Measurements from ENCODE around the gene TREX2.

Gene TREX2

DNA sequence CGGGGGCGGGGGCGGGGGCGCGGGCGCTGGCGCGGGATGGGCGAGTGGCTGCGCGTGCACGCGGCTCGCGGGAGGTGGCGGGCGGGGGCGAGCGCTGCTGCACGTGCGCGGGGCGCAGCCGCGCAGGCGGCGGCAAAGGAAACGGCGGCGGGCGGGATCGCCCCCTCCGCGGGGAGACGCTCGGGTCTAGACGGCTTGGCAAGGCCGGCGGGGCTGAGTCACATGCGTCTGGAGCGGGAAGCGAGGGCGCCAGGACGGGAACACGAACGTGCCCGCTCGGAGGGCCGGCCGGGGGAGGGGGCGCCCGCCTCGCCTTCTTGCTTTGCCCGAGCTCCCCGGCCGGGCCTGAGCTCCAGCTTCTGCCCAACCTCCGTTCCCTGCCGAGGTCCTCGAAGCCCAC, 28.9 kb upstream of the TREX2 start:
- Histone ChIP-seq H3K27me3 (ENCODE audit: insufficient read depth, low read length) (peaks cover 31% of the 10 kb centered on the region), H3K36me3 (ENCODE audit: insufficient read depth, low read depth, low read length) (no peaks in the 10 kb centered on the region), H3K4me3 (ENCODE audit: low read length) (no peak overlapping the region), H3K9ac (ENCODE audit: low read depth, low read length) (no peak overlapping the region), H3K27ac (ENCODE audit: low read length) (no peak overlapping the region), H3K4me1 (ENCODE audit: insufficient read depth, low read length) (no peaks in the 10 kb centered on the region; the same call in 1 of the 2 replicates), H3K9me3 (ENCODE audit: insufficient read depth, low read depth, low read length) (no peaks in the 10 kb centered on the region)

- Histone ChIP-seq H3K9me3 (ENCODE audit: insufficient read depth, low read depth, low read length) (no peaks in the 10 kb centered on the region), H3K9ac (ENCODE audit: low read depth, low read length) (no peak overlapping the region), H3K4me3 (ENCODE audit: low read length) (no peak overlapping the region), H3K27me3 (ENCODE audit: insufficient read depth, low read length) (peaks cover 31% of the 10 kb centered on the region), H3K4me1 (ENCODE audit: insufficient read depth, low read length) (no peaks in the 10 kb centered on the region; the same call in 1 of the 2 replicates), H3K36me3 (ENCODE audit: insufficient read depth, low read depth, low read length) (no peaks in the 10 kb centered on the region), H3K27ac (ENCODE audit: low read length) (no peak overlapping the region)
Measured at GRCh38 chrX:153474266-153474665, 28.4 kb upstream of the TREX2 start.

- peaks cover 31% of the 10 kb centered on the region for H3K27me3 ChIP-seq (ENCODE audit: insufficient read depth, low read length)
- no peak overlapping the region for H3K27ac ChIP-seq (ENCODE audit: low read length)
- no peak overlapping the region for H3K4me3 ChIP-seq (ENCODE audit: low read length)
- H3K9ac ChIP-seq (ENCODE audit: low read depth, low read length): no peak overlapping the region
- no peaks in the 10 kb centered on the region for H3K9me3 ChIP-seq (ENCODE audit: insufficient read depth, low read depth, low read length)
- no peaks in the 10 kb centered on the region for H3K36me3 ChIP-seq (ENCODE audit: insufficient read depth, low read depth, low read length)
- no peaks in the 10 kb centered on the region; the same call in 1 of the 2 replicates for H3K4me1 ChIP-seq (ENCODE audit: insufficient read depth, low read length)
Measured at GRCh38 chrX:153473126-153473525, 27.3 kb upstream of the TREX2 start.

- Histone ChIP-seq H3K4me3 (ENCODE audit: low read length) (no peak overlapping the region), H3K27ac (ENCODE audit: low read length) (no peak overlapping the region), H3K27me3 (ENCODE audit: insufficient read depth, low read length) (peaks cover 31% of the 10 kb centered on the region), H3K4me1 (ENCODE audit: insufficient read depth, low read length) (no peaks in the 10 kb centered on the region; the same call in 1 of the 2 replicates), H3K9ac (ENCODE audit: low read depth, low read length) (no peak overlapping the region), H3K9me3 (ENCODE audit: insufficient read depth, low read depth, low read length) (no peaks in the 10 kb centered on the region), H3K36me3 (ENCODE audit: insufficient read depth, low read depth, low read length) (no peaks in the 10 kb centered on the region)
Measured at GRCh38 chrX:153471663-153472280, 25.9 kb upstream of the TREX2 start.

- Histone ChIP-seq H3K9ac (ENCODE audit: low read depth, low read length) (peak within 1 kb of the TSS; percentile 79; the same call in 1 of the 2 replicates), H3K9me3 (ENCODE audit: insufficient read depth, low read depth, low read length) (no peaks in the 10 kb centered on the region), H3K36me3 (ENCODE audit: insufficient read depth, low read depth, low read length) (no peaks in the 10 kb centered on the region), H3K4me1 (ENCODE audit: insufficient read depth, low read length) (no peaks in the 10 kb centered on the region), H3K27ac (ENCODE audit: low read length) (no peak within 1 kb of the TSS), H3K4me3 (ENCODE audit: low read length) (peak within 1 kb of the TSS; percentile 84), H3K27me3 (ENCODE audit: insufficient read depth, low read length) (peaks cover 22% of the 10 kb centered on the region)
Measured at GRCh38 chrX:153470411-153471363, 24.8 kb upstream of the TREX2 start, which contains the start of gene HAUS7. Gene HAUS7, minus strand, starts transcription at chrX:153470576. Its CDS starts 19 bp downstream, at chrX:153470557.

DNA sequence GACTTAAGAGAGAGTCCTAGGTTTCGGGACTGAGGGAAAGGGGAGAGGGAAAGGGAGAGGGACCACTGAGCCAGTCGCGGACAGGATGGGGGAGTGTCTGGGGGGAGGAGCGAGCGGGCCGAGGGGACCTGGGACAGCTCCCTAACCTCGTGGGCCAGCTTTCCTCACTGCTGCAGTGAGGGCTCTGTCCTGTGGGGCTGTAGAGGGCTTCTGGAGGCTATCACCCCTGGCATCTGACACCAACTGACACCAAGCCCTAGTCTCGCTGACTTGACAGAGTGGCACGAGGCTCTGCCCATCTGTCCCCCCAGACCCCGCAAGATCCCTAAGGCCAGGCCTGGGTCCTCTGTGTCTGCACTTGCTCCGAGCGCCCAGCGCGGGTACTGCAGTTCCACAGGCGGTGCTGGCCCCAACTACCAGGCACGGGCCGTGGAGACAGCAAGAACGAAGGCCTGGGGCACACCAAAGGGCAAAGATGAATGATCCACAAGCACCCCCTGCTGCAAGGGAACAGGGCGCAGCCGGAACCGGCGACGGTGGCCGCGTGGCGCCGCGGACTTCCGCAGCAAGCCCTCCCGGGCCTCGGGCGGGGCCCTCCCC, 24.1 kb upstream of the TREX2 start:
- H3K9me3 ChIP-seq (ENCODE audit: insufficient read depth, low read depth, low read length): no peaks in the 10 kb centered on the region
- H3K9ac ChIP-seq (ENCODE audit: low read depth, low read length): peak overlapping the region; percentile 79; the same call in 1 of the 2 replicates
- peaks cover 14% of the 10 kb centered on the region; the same call in 1 of the 2 replicates for H3K27me3 ChIP-seq (ENCODE audit: insufficient read depth, low read length)
- peaks cover 1% of the 10 kb centered on the region for H3K36me3 ChIP-seq (ENCODE audit: insufficient read depth, low read depth, low read length)
- no peak overlapping the region for H3K27ac ChIP-seq (ENCODE audit: low read length)
- peak overlapping the region; percentile 84 for H3K4me3 ChIP-seq (ENCODE audit: low read length)
- H3K4me1 ChIP-seq (ENCODE audit: insufficient read depth, low read length): no peaks in the 10 kb centered on the region

GRCh38 chrX:153468008-153468580, 22.2 kb upstream of the TREX2 start:
- H3K36me3 ChIP-seq (ENCODE audit: insufficient read depth, low read depth, low read length): peaks cover 6% of the 10 kb centered on the region
- H3K27me3 ChIP-seq (ENCODE audit: insufficient read depth, low read length): no peaks in the 10 kb centered on the region
- no peaks in the 10 kb centered on the region for H3K9me3 ChIP-seq (ENCODE audit: insufficient read depth, low read depth, low read length)
- no peak overlapping the region for H3K4me3 ChIP-seq (ENCODE audit: low read length)
- H3K9ac ChIP-seq (ENCODE audit: low read depth, low read length): no peak overlapping the region
- H3K27ac ChIP-seq (ENCODE audit: low read length): no peak overlapping the region
- no peaks in the 10 kb centered on the region for H3K4me1 ChIP-seq (ENCODE audit: insufficient read depth, low read length)

- H3K4me3 ChIP-seq (ENCODE audit: low read length): no peak overlapping the region
- H3K27ac ChIP-seq (ENCODE audit: low read length): no peak overlapping the region
- H3K4me1 ChIP-seq (ENCODE audit: insufficient read depth, low read length): no peaks in the 10 kb centered on the region
- peaks cover 6% of the 10 kb centered on the region for H3K36me3 ChIP-seq (ENCODE audit: insufficient read depth, low read depth, low read length)
- H3K9ac ChIP-seq (ENCODE audit: low read depth, low read length): no peak overlapping the region
- no peaks in the 10 kb centered on the region for H3K9me3 ChIP-seq (ENCODE audit: insufficient read depth, low read depth, low read length)
- H3K27me3 ChIP-seq (ENCODE audit: insufficient read depth, low read length): no peaks in the 10 kb centered on the region
Measured at GRCh38 chrX:153465691-153466380, 20.0 kb upstream of the TREX2 start.

GRCh38 chrX:153464116-153464515, 18.3 kb upstream of the TREX2 start:
- Histone ChIP-seq H3K4me3 (ENCODE audit: low read length) (no peak overlapping the region), H3K9me3 (ENCODE audit: insufficient read depth, low read depth, low read length) (no peaks in the 10 kb centered on the region), H3K36me3 (ENCODE audit: insufficient read depth, low read depth, low read length) (peaks cover 6% of the 10 kb centered on the region), H3K27ac (ENCODE audit: low read length) (no peak overlapping the region), H3K27me3 (ENCODE audit: insufficient read depth, low read length) (no peaks in the 10 kb centered on the region), H3K4me1 (ENCODE audit: insufficient read depth, low read length) (no peaks in the 10 kb centered on the region), H3K9ac (ENCODE audit: low read depth, low read length) (no peak overlapping the region)

GRCh38 chrX:153463556-153463955, 17.7 kb upstream of the TREX2 start:
- H3K27ac ChIP-seq (ENCODE audit: low read length): no peak overlapping the region
- no peak overlapping the region for H3K9ac ChIP-seq (ENCODE audit: low read depth, low read length)
- H3K4me3 ChIP-seq (ENCODE audit: low read length): no peak overlapping the region
- no peaks in the 10 kb centered on the region for H3K4me1 ChIP-seq (ENCODE audit: insufficient read depth, low read length)
- no peaks in the 10 kb centered on the region for H3K27me3 ChIP-seq (ENCODE audit: insufficient read depth, low read length)
- H3K36me3 ChIP-seq (ENCODE audit: insufficient read depth, low read depth, low read length): peaks cover 6% of the 10 kb centered on the region
- no peaks in the 10 kb centered on the region for H3K9me3 ChIP-seq (ENCODE audit: insufficient read depth, low read depth, low read length)

- no peak overlapping the region for H3K4me3 ChIP-seq (ENCODE audit: low read length)
- no peaks in the 10 kb centered on the region for H3K4me1 ChIP-seq (ENCODE audit: insufficient read depth, low read length)
- H3K27ac ChIP-seq (ENCODE audit: low read length): no peak overlapping the region
- H3K36me3 ChIP-seq (ENCODE audit: insufficient read depth, low read depth, low read length): peaks cover 6% of the 10 kb centered on the region
- H3K27me3 ChIP-seq (ENCODE audit: insufficient read depth, low read length): no peaks in the 10 kb centered on the region
- H3K9me3 ChIP-seq (ENCODE audit: insufficient read depth, low read depth, low read length): no peaks in the 10 kb centered on the region
- no peak overlapping the region for H3K9ac ChIP-seq (ENCODE audit: low read depth, low read length)
Measured at GRCh38 chrX:153463031-153463430, 17.2 kb upstream of the TREX2 start.

Data from iPS-20b (cell line).